Bronchial epithelial cell (primary cell): ENCODE results near the gene TOM1. TPM values are rescaled to one million over a fixed set of nuclear protein-coding genes. Genes with fewer than 3 reads are reported as not detected.

ENCODE experiments used
- DNase-seq: peaks from one replicate; pipeline ENCODE4 v3.0.0-alpha.2; 2010; ENCODE audit warnings: low read depth
- FAIRE-seq: peaks from 2 replicates; lab custom pipeline; 2011; peaks lifted over from hg19 to GRCh38; lab: Jason Lieb, UNC
- H3K27me3 ChIP-seq: 2 replicates; pipeline ENCODE4 v1.5.1; 2011; ENCODE audit warnings: low read length; ENCODE audit not compliant: control insufficient read depth, insufficient read depth
- H3K36me3 ChIP-seq: 2 replicates; pipeline ENCODE4 v1.5.1; 2011; ENCODE audit warnings: low read length; ENCODE audit not compliant: control insufficient read depth, insufficient read depth
- H3K4me3 ChIP-seq: 2 replicates; pipeline ENCODE4 v1.5.1; 2011; ENCODE audit warnings: mild to moderate bottlenecking, low read depth, low read length, control low read depth
- CTCF ChIP-seq: IDR thresholded peaks from 2 replicates; pipeline ENCODE4 v1.5.1; 2011; ENCODE audit warnings: mild to moderate bottlenecking, moderate library complexity, low read length, control low read depth, inconsistent platforms; ENCODE audit not compliant: insufficient read depth, severe bottlenecking
- total RNA-seq: library from RNA; depleted of rRNA; stranded (reverse); fragments of >200 nt; gene quantifications from 2 replicates; pipeline ENCODE4 v1.2.1, GENCODE V29; 2014

The TOM1 gene
- total RNA-seq, 1 donor from 2014 or later: 22.6 TPM

DNA sequence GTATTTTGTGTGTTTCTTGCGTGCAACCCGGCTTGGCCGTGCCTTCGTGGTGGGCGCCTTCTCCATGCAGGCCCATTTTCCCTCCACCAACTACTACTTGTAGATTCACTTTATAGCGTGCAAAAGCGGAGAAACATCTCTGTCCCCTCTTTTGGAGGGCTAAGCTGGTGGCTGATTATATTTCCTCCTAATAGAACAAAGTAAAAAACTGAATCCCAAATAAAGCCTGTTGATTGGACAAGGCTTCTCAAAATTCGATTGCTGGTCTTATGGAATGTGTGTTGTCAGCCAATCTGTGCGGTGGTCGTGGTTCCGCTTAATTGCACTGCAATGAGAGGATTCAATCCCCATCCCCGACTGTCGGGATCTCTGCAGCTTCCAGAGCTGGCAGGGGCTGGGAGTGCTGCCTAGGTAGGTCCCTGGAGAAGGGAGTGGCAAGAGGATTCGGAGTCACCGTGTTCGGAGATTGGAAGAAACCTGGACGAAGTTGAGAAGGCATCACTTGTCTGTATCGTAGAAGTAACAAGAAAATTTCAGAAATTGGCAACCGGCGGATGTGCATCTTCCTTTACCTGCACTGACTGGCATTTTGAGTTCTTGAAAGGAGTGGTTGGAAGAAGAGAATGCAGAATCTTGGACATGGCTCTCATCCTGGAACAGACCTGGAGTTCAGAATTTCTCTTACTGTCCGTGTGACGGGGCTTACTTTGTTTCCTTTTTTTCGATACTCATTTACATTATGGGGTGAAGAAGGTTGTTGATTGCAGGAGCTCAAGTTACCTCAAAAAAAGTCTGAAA is 41.3 kb upstream of the TOM1 start:
- peak; percentile 21 for DNase-seq

GRCh38 chr22:35264986-35265385 is 34.7 kb upstream of the TOM1 start:
- DNase-seq (no peak), FAIRE-seq (no peak)
- Histone ChIP-seq H3K27me3 (no peaks in the 10 kb centered on the region), H3K36me3 (peaks cover 34% of the 10 kb centered on the region), H3K4me3 (no peak overlapping the region)
- TF ChIP-seq CTCF: no peak

More for the DNA sequence above, 41.3 kb upstream of the TOM1 start:
- Histone ChIP-seq H3K4me3 (peak overlapping the region; percentile 84), H3K27me3 (no peaks in the 10 kb centered on the region), H3K36me3 (peaks cover 10% of the 10 kb centered on the region)
- FAIRE-seq: no peak
- no peak for TF ChIP-seq CTCF

GRCh38 chr22:35266277-35266676 is 33.4 kb upstream of the TOM1 start:
- FAIRE-seq: no peak
- peaks cover 37% of the 10 kb centered on the region for H3K36me3 ChIP-seq
- no peak for DNase-seq

GRCh38 chr22:35269630-35270029 is 30.1 kb upstream of the TOM1 start:
- no peak overlapping the region for H3K4me3 ChIP-seq
- no peaks in the 10 kb centered on the region for H3K27me3 ChIP-seq
- FAIRE-seq (no peak), DNase-seq (no peak)
- peaks cover 20% of the 10 kb centered on the region for H3K36me3 ChIP-seq
- no peak for TF ChIP-seq CTCF

More at GRCh38 chr22:35266277-35266676, 33.4 kb upstream of the TOM1 start:
- Histone ChIP-seq H3K27me3 (no peaks in the 10 kb centered on the region), H3K4me3 (no peak overlapping the region)
- TF ChIP-seq CTCF: no peak

GRCh38 chr22:35274154-35274871 is 25.4 kb upstream of the TOM1 start:
- TF ChIP-seq CTCF: no peak
- peaks cover 7% of the 10 kb centered on the region for H3K36me3 ChIP-seq
- H3K27me3 ChIP-seq: no peaks in the 10 kb centered on the region
- no peak overlapping the region for H3K4me3 ChIP-seq
- FAIRE-seq: no peak
- DNase-seq: no peak
